Breast epithelium (tissue), 3 donors: ENCODE results near the gene ADPRHL1.

ENCODE experiments used
- POLR2A ChIP-seq: fragments of 450-650 bp; IDR thresholded peaks from one replicate; pipeline ENCODE4 v1.6.1; 2016; ENCODE audit warnings: antibody characterized with exemption, mild to moderate bottlenecking, moderate library complexity
- TF ChIP-seq, protein P1 (sequence below), 3 donors: fragments of 450-650 bp; IDR thresholded peaks; one replicate each; pipeline ENCODE4 v1.5.1; 2016 to 2017; ENCODE audit warnings: antibody characterized with exemption in 3 of 3, mild to moderate bottlenecking in 3 of 3, moderate library complexity in 3 of 3

DNA sequence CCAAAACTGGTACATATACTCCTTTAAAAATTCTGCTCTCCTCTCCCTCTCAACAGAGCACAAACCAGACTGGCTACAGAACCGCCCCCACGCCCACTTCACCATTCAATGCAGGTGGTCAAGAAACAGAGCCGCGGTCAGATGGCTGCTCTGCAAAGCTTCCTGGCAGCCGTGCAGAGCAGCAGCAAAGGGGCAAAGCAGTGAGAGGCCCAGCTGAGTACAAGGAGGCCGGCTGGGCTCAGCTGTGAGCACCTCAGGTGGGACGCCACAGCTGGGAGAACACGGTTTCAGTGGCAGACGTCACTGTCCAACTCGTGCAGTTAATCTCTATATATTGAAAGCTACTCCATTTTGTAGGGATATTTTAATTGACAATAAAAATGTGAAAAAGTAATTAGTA is 97.7 kb downstream of the ADPRHL1 start:
- TF ChIP-seq, protein P1, sequence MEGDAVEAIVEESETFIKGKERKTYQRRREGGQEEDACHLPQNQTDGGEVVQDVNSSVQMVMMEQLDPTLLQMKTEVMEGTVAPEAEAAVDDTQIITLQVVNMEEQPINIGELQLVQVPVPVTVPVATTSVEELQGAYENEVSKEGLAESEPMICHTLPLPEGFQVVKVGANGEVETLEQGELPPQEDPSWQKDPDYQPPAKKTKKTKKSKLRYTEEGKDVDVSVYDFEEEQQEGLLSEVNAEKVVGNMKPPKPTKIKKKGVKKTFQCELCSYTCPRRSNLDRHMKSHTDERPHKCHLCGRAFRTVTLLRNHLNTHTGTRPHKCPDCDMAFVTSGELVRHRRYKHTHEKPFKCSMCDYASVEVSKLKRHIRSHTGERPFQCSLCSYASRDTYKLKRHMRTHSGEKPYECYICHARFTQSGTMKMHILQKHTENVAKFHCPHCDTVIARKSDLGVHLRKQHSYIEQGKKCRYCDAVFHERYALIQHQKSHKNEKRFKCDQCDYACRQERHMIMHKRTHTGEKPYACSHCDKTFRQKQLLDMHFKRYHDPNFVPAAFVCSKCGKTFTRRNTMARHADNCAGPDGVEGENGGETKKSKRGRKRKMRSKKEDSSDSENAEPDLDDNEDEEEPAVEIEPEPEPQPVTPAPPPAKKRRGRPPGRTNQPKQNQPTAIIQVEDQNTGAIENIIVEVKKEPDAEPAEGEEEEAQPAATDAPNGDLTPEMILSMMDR (IDR thresholded peaks at IDR 0.05), result no peak
- TF ChIP-seq POLR2A, result no peak
